GM10266 (cell line): ENCODE data around the gene PROZ.

ENCODE experiments used
- DNase-seq: peaks from one replicate; pipeline ENCODE4 v3.0.0; 2012; ENCODE audit errors: extremely low spot score
- TF ChIP-seq, protein P1 (sequence below): IDR thresholded peaks from 2 replicates; pipeline ENCODE4 v1.5.1; 2012; ENCODE audit warnings: mild to moderate bottlenecking, low read depth; ENCODE audit not compliant: control insufficient read depth, insufficient read depth; ENCODE audit errors: missing control alignments

The PROZ gene

DNA sequence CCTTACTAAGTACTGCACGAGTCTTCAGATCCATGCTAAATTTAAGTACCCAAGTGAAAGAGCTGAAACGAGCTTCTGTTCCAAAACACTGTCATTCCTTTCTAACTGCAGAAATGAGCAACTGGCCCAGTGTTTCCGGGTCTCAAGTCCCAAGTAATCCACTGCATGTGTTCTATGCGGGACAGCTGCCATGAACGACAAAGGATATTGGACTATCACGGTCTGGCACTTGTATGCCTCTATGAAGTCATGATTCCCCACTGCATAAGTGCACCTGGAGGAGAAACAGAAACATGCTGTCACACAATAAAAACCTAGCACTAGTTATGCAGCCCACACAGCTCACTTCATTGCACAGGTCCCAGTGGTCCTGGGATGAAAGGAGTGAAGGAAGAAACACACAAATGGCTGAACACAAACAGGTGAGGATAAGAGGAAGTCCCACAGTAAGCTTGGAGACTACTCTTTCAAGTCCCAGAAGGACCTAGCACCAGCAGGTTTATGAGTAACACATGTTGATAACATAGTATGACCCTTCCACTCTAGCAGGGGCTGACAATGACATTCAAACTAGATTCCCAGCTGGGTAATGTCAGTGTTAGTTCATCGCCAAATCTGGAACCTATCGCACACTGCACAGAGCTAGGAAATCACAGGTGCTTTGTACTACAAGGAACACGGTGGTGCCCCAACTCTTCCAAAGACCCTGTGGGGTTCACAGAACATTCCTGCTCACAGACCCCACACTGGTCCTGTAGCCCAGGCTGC lies 38.7 kb downstream of the PROZ start:
- TF ChIP-seq, protein P1, sequence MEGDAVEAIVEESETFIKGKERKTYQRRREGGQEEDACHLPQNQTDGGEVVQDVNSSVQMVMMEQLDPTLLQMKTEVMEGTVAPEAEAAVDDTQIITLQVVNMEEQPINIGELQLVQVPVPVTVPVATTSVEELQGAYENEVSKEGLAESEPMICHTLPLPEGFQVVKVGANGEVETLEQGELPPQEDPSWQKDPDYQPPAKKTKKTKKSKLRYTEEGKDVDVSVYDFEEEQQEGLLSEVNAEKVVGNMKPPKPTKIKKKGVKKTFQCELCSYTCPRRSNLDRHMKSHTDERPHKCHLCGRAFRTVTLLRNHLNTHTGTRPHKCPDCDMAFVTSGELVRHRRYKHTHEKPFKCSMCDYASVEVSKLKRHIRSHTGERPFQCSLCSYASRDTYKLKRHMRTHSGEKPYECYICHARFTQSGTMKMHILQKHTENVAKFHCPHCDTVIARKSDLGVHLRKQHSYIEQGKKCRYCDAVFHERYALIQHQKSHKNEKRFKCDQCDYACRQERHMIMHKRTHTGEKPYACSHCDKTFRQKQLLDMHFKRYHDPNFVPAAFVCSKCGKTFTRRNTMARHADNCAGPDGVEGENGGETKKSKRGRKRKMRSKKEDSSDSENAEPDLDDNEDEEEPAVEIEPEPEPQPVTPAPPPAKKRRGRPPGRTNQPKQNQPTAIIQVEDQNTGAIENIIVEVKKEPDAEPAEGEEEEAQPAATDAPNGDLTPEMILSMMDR: no peak
- no peak for DNase-seq

DNA sequence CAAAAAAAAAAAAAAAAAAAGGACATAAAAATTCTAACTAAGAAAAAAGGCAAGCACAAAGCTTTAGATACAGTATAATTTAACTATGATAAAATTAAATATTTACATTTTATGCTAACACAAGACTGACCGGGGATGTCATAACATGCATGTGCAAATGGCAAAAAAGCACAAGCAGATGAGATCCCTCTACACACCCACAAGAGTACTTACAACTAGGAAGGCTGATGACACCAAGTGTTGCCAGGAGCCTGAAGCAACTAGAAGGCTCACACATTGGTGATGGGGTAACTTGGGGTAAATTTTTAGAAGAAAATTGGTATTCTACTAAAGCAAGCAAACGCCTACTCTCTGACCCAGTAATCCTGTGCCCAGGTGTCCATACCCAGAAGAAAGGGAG lies 43.4 kb downstream of the PROZ start:
- DNase-seq: no peak
- TF ChIP-seq, protein P1: no peak

DNA sequence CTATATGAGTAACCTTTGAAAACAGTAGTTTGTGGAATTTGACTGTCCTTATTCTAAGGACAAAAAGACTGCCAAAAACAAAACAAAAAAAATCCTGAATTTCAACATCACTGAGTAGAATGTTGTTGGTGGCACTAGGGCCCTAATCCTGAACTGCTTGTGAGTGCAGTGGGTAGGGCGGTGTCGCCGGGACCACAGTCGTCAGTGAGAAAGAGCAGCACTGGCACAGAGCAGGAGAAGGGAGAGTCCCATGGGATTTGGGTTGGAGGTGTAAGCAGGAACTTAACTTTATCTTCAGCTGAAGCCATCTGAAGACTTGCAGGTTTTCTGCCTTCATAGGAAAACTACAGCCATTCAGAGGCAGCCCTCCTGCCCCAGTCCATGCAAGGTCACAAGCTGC lies 44.5 kb downstream of the PROZ start:
- no peak for DNase-seq

DNA sequence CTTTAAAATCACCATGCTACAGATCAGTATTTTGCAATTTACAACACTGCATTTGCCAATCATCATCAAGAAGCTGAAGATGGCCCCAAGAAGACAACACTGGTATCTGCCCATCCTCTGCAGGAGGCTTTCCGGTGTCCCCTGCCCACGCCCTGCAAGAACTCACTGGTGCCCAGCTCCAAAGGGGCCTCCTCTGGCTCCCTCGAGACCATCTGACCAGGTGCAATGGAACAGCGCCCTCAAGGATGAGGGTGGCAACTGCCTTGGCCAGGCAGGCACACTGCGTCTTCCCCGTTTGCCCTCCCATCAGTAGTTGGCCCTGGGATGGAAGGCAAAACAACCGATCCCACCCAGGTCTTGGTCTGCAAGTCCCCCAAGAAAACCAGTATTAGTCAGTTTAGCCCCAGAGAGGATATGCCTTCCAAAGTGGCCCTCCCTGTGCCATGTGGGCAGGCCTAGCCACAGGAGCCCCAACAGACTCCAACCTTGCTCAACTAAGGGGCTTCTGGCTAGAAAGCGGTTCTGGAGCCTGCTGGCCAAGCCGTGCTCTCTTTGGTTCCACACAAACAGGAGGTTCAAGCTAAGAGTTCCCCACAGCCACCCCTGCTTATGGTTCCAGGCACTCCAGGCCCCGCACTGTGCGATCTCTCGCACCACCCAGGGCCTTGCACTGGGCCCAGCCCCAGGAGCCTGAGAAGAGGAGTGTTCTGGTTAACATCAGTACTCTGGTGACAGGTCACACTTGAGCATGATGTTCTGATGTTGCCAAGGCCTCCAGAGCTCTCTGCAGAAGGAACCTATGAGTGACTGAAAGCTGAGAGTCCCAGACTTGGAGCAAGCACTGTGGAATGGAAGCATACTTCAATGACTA lies 45.3 kb downstream of the PROZ start:
- TF ChIP-seq, protein P1: no peak
- no peak for DNase-seq

More for the DNA sequence above, 44.5 kb downstream of the PROZ start:
- TF ChIP-seq, protein P1: no peak

DNA sequence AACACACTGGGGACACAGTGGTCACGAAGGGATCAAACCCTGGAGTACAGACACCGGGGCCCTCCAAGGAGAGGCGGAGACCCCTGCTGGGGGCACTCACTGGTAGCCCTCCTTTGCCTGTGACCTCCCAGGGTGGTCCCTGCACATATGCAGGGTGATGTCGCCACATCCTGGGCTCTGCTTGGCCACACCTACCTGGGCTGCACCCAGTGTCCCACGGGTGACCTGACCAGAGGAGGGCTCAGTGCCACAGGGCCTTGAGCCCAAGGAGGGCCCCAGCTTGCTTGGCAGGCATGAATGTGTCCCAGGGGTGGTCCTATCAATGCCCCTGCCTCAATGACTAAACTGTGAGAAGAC lies 45.9 kb downstream of the PROZ start:
- DNase-seq: no peak
- TF ChIP-seq, protein P1: no peak

DNA sequence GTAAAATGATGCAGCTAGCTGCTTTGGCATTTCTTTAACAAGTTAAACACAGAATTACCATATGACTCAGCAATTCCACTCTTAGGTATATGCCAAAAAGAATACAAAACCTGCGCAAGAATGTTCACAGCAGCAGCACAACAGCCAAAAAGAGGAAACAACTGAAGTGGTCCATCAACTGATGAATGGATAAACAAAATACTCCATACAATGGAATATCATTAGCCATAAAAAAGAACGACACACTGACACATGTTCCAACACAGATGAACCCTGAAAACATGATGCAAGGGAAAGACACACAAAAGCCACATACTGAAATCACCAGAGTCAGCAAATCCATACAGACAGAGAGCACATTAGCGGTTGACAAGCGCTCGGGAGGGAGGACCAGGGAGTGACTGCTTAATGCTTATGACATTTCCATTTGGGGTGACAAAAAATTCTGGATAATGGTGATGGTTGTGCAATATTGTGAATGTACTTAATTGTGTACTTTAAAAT lies 47.0 kb downstream of the PROZ start:
- no peak for DNase-seq
- TF ChIP-seq, protein P1: no peak
